ENCODE measurements around the gene STARD3NL. TPM values are rescaled to one million over a fixed set of nuclear protein-coding genes. Genes with fewer than 3 reads are reported as not detected.

The STARD3NL gene
- total and polyA plus RNA-seq, 2 of the 13 experiments (the other 11 are each of a cell fraction or from before 2014, with no cell fraction given) = 37.3 to 42.3 TPM

GRCh38 chr7:38185395-38186307, 7.6 kb downstream of the STARD3NL start:
- H3K27me3 ChIP-seq (ENCODE audit: control insufficient read depth in 1 of 2, insufficient read depth in 2 of 2, low read length in 2 of 2) = no peaks in the 10 kb centered on the region
- intact Hi-C loops (cut with micrococcal nuclease; ENCODE audit: unreplicated experiment) (no loop called here), in situ Hi-C loops (cut with HindIII; ENCODE audit: extremely low pct_ligation_motif_present, low pct_unique_long_range_greater_than_20kb) (no loop called here)
- no peak overlapping the region for H3K27ac ChIP-seq (ENCODE audit: extremely low read length, insufficient read depth, low read length)
- no peak for FAIRE-seq
- H3K79me2 ChIP-seq (ENCODE audit: insufficient read depth, low read length) = peaks cover 9% of the 10 kb centered on the region
- BruUV-seq (replicated peaks) = no TSS peak
- CTCF ChIA-PET (ENCODE audit: low intra/inter-chr PET ratio, low total read pairs) = no interaction called here
- no peak overlapping the region for H3K9ac ChIP-seq (ENCODE audit: insufficient read depth, low read depth, low read length)
- H4K20me1 ChIP-seq (ENCODE audit: insufficient read depth, low read length) = 0 out of 2 replicates have a peak, but pooled peaks cover 2% of the 10 kb centered on the region
- H3K9me3 ChIP-seq (ENCODE audit: low read length) = no peaks in the 10 kb centered on the region
- POLR2A ChIA-PET = no interaction called here
- no peaks in the 10 kb centered on the region; the same call in 1 of the 2 replicates for H3K4me1 ChIP-seq (ENCODE audit: insufficient read depth, low read length)
- 97% methylated on average over 6 of the region's 6 CpGs for WGBS (ENCODE audit: low lambda C conversion rate)
- no peak overlapping the region for H2AFZ ChIP-seq (ENCODE audit: low read length)
- no peak for DNase-seq (ENCODE audit: low spot score)
- H3K36me3 ChIP-seq (replicated peaks in 1 of 2; ENCODE audit: control insufficient read depth in 1 of 2, insufficient read depth in 2 of 2, low read length in 2 of 2) = no peaks in the 10 kb centered on the region
- H3K4me2 ChIP-seq (ENCODE audit: low read depth, low read length) = no peak overlapping the region
- no peak overlapping the region for H3K4me3 ChIP-seq (replicated peaks in 1 of 3; ENCODE audit: insufficient read depth in 1 of 3, low read depth in 2 of 3, low read length in 3 of 3)
- no peak for ATAC-seq
- TF ChIP-seq SRSF1 (optimal IDR thresholded peaks at IDR 0.05; ENCODE audit: low read depth, low read length) = no peak
- TF ChIP-seq NR2F2 (IDR thresholded peaks at IDR 0.05; ENCODE audit: borderline replicate concordance, low read depth) = no peak
- TF ChIP-seq RBM22 (optimal IDR thresholded peaks at IDR 0.05; ENCODE audit: low read length) = no peak
- TF ChIP-seq FOSL2 (CRISPR knock-in tag; IDR thresholded peaks at IDR 0.05) = no peak
- TF ChIP-seq ZNF468 (CRISPR knock-in tag; IDR thresholded peaks at IDR 0.05) = no peak
- no peak for TF ChIP-seq MEF2D (CRISPR knock-in tag; IDR thresholded peaks at IDR 0.05)
- no peak for TF ChIP-seq TEAD2 (CRISPR knock-in tag; IDR thresholded peaks at IDR 0.05)
- no peak for TF ChIP-seq GPN1 (CRISPR knock-in tag; IDR thresholded peaks at IDR 0.05; ENCODE audit: borderline replicate concordance)
- TF ChIP-seq TCF12 (IDR thresholded peaks at IDR 0.05) = no peak
- no peak for TF ChIP-seq TCF12 (CRISPR knock-in tag; IDR thresholded peaks at IDR 0.05)
- no peak for TF ChIP-seq ZNF83 (CRISPR knock-in tag; IDR thresholded peaks at IDR 0.05; ENCODE audit: borderline replicate concordance)
- TF ChIP-seq NFE2 (CRISPR knock-in tag; IDR thresholded peaks at IDR 0.05) = no peak
- TF ChIP-seq HMGXB3 (CRISPR knock-in tag; IDR thresholded peaks at IDR 0.05; ENCODE audit: borderline replicate concordance) = no peak
- TF ChIP-seq ZNF563 (CRISPR knock-in tag; IDR thresholded peaks at IDR 0.05) = no peak
- no peak for TF ChIP-seq ZKSCAN5 (CRISPR knock-in tag; IDR thresholded peaks at IDR 0.05)
- no peak for TF ChIP-seq ZNF709 (CRISPR knock-in tag; IDR thresholded peaks at IDR 0.05)
- TF ChIP-seq ZFP41 (CRISPR knock-in tag; IDR thresholded peaks at IDR 0.05; ENCODE audit: borderline replicate concordance) = no peak
